Suprapubic skin (tissue), 4 donors: ENCODE results near the gene SERGEF. TPM values are rescaled to one million over a fixed set of nuclear protein-coding genes. Genes with fewer than 3 reads are reported as not detected.

Experiments used
- DNase-seq, 2 donors: peaks; one replicate each; pipeline ENCODE4 v3.0.0-alpha.2; 2019; ENCODE audit warnings: low spot score in 2 of 2
- H3K27ac ChIP-seq: fragments of 200-600 bp; sonication (generic); one replicate; pipeline ENCODE4 v1.5.1; 2019
- H3K27me3 ChIP-seq: fragments of 200-600 bp; sonication (generic); one replicate; pipeline ENCODE4 v1.5.1; 2019
- H3K36me3 ChIP-seq: fragments of 200-600 bp; sonication (generic); one replicate; pipeline ENCODE4 v1.5.1; 2019
- H3K4me1 ChIP-seq: fragments of 200-600 bp; sonication (generic); one replicate; pipeline ENCODE4 v1.5.1; 2019
- H3K4me3 ChIP-seq: fragments of 200-600 bp; sonication (generic); one replicate; pipeline ENCODE4 v1.5.1; 2019; ENCODE audit warnings: mild to moderate bottlenecking
- H3K9me3 ChIP-seq: fragments of 200-600 bp; sonication (generic); one replicate; pipeline ENCODE4 v1.5.1; 2019
- EP300 ChIP-seq: sonication (generic); formaldehyde crosslinking; IDR thresholded peaks from one replicate; pipeline ENCODE4 v1.6.1; 2017; ENCODE audit warnings: antibody characterized with exemption
- POLR2A ChIP-seq, 2 donors: fragments of 450-650 bp; IDR thresholded peaks; one replicate each; pipeline ENCODE4 v1.6.1; 2017; ENCODE audit warnings: antibody characterized with exemption in 2 of 2, mild to moderate bottlenecking in 2 of 2, moderate library complexity in 2 of 2
- POLR2AphosphoS5 ChIP-seq, 3 donors: sonication (generic); formaldehyde crosslinking; IDR thresholded peaks; one replicate each; pipeline ENCODE4 v1.6.1; 2017; ENCODE audit warnings: antibody characterized with exemption in 3 of 3
- WGBS: methylation state at CpG from one replicate; pipeline ENCODE4 v1.1.5; 2018; 5-methylcytosine and 5-hydroxymethylcytosine counted together
- total RNA-seq, 4 donors: library from RNA; depleted of rRNA; stranded (reverse); fragments of >200 nt; gene quantifications; one replicate each; pipeline ENCODE4 v1.1.0, GENCODE V29; 2016
- TF ChIP-seq, protein P1 (sequence below), 2 donors: fragments of 200-600 bp in 1 of 2; fragments of 450-650 bp in 1 of 2; sonication (generic) in 1 of 2; IDR thresholded peaks; one replicate each; pipeline ENCODE4 v1.5.1; 2016 to 2019; ENCODE audit warnings: antibody characterized with exemption in 2 of 2, mild to moderate bottlenecking in 1 of 2, moderate library complexity in 1 of 2

Gene SERGEF
- total RNA-seq, 4 donors from 2014 or later, result 24.1 to 37.4 (median 29.9) TPM

GRCh38 chr11:17750013-17750800 is 262.6 kb downstream of the SERGEF start:
- no peaks in the 10 kb centered on the region for H3K9me3 ChIP-seq
- WGBS, result 69% methylated on average over 12 of the region's 13 CpGs
- no peaks in the 10 kb centered on the region for H3K4me1 ChIP-seq

GRCh38 chr11:17748761-17749721 is 263.8 kb downstream of the SERGEF start:
- Histone ChIP-seq H3K9me3 (no peaks in the 10 kb centered on the region), H3K4me1 (no peaks in the 10 kb centered on the region), H3K36me3 (no peaks in the 10 kb centered on the region), H3K27ac (no peak overlapping the region), H3K27me3 (peaks cover 20% of the 10 kb centered on the region), H3K4me3 (no peak overlapping the region)
- no peak for TF ChIP-seq POLR2A (IDR thresholded peaks at IDR 0.05)
- no peak for TF ChIP-seq EP300
- no peak for TF ChIP-seq POLR2AphosphoS5 (IDR thresholded peaks at IDR 0.05)
- TF ChIP-seq, protein P1, sequence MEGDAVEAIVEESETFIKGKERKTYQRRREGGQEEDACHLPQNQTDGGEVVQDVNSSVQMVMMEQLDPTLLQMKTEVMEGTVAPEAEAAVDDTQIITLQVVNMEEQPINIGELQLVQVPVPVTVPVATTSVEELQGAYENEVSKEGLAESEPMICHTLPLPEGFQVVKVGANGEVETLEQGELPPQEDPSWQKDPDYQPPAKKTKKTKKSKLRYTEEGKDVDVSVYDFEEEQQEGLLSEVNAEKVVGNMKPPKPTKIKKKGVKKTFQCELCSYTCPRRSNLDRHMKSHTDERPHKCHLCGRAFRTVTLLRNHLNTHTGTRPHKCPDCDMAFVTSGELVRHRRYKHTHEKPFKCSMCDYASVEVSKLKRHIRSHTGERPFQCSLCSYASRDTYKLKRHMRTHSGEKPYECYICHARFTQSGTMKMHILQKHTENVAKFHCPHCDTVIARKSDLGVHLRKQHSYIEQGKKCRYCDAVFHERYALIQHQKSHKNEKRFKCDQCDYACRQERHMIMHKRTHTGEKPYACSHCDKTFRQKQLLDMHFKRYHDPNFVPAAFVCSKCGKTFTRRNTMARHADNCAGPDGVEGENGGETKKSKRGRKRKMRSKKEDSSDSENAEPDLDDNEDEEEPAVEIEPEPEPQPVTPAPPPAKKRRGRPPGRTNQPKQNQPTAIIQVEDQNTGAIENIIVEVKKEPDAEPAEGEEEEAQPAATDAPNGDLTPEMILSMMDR (IDR thresholded peaks at IDR 0.05), result no peak
- WGBS, result 90% methylated on average over 2 of the region's 19 CpGs
- peak in 1 of 2 donors; percentile 40 for DNase-seq

More at GRCh38 chr11:17750013-17750800, 262.6 kb downstream of the SERGEF start:
- no peak for DNase-seq
- Histone ChIP-seq H3K27ac (no peak overlapping the region), H3K4me3 (no peak overlapping the region), H3K36me3 (no peaks in the 10 kb centered on the region), H3K27me3 (peaks cover 20% of the 10 kb centered on the region)
- TF ChIP-seq POLR2A (IDR thresholded peaks at IDR 0.05) (no peak), EP300 (no peak), POLR2AphosphoS5 (IDR thresholded peaks at IDR 0.05) (no peak)
- TF ChIP-seq, protein P1 (IDR thresholded peaks at IDR 0.05), result no peak

- TF ChIP-seq, protein P1 (IDR thresholded peaks at IDR 0.05), result no peak
- no peaks in the 10 kb centered on the region for H3K9me3 ChIP-seq
Observed at GRCh38 chr11:17748044-17748443, 264.8 kb downstream of the SERGEF start.

GRCh38 chr11:17747131-17747955 is 265.5 kb downstream of the SERGEF start:
- 61% methylated on average over 13 of the region's 19 CpGs for WGBS
- no peak overlapping the region for H3K4me3 ChIP-seq
- no peaks in the 10 kb centered on the region for H3K36me3 ChIP-seq
- TF ChIP-seq POLR2A (IDR thresholded peaks at IDR 0.05), result no peak
- TF ChIP-seq, protein P1 (IDR thresholded peaks at IDR 0.05), result no peak
- no peak for TF ChIP-seq EP300
- TF ChIP-seq POLR2AphosphoS5 (IDR thresholded peaks at IDR 0.05), result no peak
- H3K9me3 ChIP-seq, result no peaks in the 10 kb centered on the region
- DNase-seq, result peak in 1 of 2 donors; percentile 55
- no peak overlapping the region for H3K27ac ChIP-seq
- H3K4me1 ChIP-seq, result no peaks in the 10 kb centered on the region
- peaks cover 20% of the 10 kb centered on the region for H3K27me3 ChIP-seq

More at GRCh38 chr11:17748044-17748443, 264.8 kb downstream of the SERGEF start:
- H3K4me1 ChIP-seq, result no peaks in the 10 kb centered on the region
- WGBS, result 83% methylated on average over 8 of the region's 8 CpGs
- DNase-seq, result no peak
- no peak overlapping the region for H3K27ac ChIP-seq
- H3K36me3 ChIP-seq, result no peaks in the 10 kb centered on the region
- H3K27me3 ChIP-seq, result peaks cover 20% of the 10 kb centered on the region
- no peak overlapping the region for H3K4me3 ChIP-seq
